ENCODE data around the gene SORBS2.
"Not testable (repeated sequence)": the region's sequence is repeated elsewhere in the genome, so short reads cannot be mapped to it uniquely, and the experiment has no call there.

SORBS2 gene

GRCh38 chr4:185710487-185710995 lies 101.5 kb downstream of the SORBS2 start:
- DNase-seq, result no peak

GRCh38 chr4:185709802-185710486 lies 102.0 kb downstream of the SORBS2 start:
- DNase-seq, result no peak

DNA sequence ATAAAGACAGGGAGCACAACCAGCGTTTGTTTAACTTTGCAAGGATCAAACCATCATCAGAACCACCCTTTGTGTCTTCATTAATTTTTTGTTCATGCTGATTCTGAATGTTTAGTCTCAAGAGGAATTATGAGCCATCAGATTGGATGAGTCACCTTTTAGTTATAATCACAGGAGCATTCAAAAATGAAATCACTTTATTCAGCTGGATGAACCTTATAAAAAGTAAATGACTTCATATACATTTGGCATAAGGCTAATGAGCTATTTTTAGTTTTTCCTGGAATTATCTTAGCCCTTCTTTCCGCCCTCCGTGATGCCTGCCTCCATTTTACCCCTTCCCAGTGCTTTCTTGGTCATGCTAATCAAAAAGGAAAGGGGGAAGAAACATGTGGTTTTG lies 103.6 kb downstream of the SORBS2 start:
- DNase-seq, result no peak

GRCh38 chr4:185707622-185708021 lies 104.4 kb downstream of the SORBS2 start:
- not testable (repeated sequence) for DNase-seq

GRCh38 chr4:185702147-185702663 lies 109.8 kb downstream of the SORBS2 start:
- DNase-seq, result no peak

DNA sequence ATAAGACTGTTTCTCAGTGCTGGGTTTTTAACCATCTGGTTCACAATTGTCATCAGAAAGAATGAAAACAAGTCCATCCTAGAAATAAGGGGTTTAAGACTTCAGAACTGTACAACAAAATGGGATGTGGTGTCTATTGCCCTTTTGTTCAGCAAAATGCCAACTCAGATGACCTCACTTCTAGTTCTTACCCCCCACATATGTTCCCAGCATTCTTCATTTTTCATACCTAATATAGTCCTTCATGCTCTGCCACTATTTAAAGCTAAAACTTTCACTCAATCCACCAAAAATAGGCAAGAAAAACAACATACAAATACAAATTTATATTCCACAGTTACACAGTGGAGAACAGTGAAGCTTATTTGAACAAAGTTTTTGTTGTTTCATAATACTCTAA lies 111.4 kb downstream of the SORBS2 start:
- no peak for DNase-seq

GRCh38 chr4:185700048-185700447 lies 111.9 kb downstream of the SORBS2 start:
- DNase-seq, result no peak

DNA sequence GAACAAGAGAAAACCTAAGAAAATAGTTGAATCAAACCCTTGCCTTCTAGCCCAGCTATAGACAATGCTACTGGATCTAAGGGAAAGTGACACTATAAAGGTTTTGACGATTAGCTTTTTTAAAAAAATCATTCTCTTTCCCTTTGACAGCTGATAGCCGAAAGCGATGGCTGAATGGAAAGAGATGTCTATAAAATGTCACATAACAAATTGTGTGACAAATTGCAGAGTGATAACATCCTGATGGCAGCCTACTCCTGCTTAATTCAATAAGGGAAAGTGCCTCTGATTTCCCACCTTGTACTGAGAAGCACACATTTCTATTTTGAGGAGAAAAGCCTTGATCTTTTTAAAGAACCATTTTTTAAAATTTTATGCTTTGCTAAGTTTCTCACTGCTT lies 114.5 kb downstream of the SORBS2 start:
- DNase-seq, result no peak

GRCh38 chr4:185695743-185696142 lies 116.3 kb downstream of the SORBS2 start:
- DNase-seq, result no peak

GRCh38 chr4:185693548-185694215 lies 118.3 kb downstream of the SORBS2 start:
- DNase-seq, result no peak

DNA sequence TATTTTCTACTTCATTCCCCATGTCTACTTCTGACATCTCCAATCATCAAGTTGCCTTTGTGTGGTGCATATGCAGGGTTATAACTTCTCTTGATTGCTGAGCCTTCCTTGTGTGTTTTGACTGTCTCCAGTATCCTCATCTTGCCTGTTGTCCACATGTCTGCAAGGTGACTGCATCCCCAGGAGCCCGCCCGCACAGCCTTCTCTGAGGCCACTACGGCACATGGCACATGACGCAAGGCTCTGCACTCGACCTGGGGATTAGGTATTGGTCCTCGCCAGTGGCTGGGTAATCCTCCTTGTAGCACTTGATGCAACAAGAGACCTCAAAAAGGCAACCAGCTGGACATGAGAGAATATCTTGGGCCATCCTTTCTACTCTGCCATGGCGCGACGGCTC lies 122.6 kb downstream of the SORBS2 start:
- DNase-seq, result no peak

- DNase-seq, result no peak
Observed at GRCh38 chr4:185685804-185686203, 126.2 kb downstream of the SORBS2 start.

DNA sequence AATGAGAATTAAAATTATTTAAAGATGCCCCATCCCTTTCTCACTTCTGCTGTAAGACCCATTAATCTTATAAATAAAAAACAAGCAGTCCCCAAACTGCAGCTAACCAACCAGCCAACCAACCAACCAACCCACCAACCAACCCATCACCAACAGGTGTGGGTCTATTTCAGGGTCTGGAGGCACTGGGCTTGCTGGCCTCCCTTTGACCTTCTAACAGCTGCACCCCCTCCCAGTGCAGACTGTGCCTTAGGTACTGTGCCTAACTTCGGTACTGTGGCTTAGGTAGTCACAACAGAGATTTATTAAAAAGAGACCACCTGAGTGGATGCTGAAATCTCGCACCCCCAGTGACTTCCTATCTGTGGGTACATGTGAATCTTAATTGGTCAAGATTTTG lies 128.1 kb downstream of the SORBS2 start:
- DNase-seq, result no peak

- DNase-seq, result no peak
Observed at GRCh38 chr4:185683222-185683621, 128.8 kb downstream of the SORBS2 start.

DNA sequence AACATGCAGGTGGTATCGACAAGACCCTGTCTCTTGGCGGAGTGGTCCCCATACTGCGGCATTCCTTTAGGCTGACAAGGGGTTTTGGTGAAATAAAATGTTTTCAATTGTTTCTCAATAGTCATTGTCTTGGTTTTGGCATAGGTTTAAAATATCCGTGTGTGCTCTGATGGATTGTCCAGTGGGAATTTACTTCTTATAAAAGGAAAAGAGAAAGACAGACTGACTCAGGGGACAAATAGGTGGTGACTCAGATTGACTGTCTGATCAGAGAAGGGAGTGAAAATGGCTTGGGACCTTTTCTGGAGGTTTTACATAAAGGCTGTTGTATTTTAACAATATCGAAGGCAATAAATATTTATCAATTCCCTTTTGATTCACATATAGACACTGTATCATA lies 129.8 kb downstream of the SORBS2 start:
- no peak for DNase-seq

DNA sequence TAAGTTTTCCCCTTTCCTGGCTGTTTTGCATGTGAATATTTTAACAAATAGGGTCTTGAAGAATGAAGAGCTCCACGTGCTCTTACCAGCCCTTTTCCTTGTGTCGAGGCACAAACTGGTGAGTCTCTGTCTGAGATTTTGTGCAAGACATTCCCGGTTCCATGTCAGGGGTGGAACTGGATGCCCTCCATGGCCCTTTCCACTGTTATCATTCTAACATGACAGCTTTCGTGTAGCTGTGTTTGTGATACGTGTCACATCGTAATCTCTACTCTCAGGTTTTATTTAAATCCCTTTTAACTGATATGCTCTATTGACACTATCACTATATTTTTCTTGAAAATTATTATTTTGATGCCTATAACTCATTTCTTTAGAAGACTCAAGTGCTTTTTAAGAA lies 130.4 kb downstream of the SORBS2 start:
- no peak for DNase-seq

DNA sequence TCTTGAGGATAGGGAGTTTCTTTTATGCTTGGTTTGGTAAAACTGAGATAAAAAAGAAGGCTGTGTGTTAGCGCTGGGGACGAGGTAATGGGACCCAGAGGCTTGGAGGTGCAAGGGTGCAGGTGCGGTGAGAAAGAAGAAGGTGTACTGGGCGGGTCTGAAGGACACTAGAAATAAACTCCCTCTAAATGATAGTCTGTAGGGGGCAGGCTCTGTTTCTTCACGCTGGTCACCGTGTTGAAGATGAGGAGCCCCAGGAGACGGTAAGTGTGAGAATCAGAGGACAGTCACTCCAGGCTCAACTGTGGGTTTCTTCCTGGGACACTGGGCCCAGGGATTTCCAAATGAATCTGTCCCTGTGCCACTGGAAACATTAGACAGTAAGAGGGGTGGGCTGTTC lies 131.4 kb downstream of the SORBS2 start:
- no peak for DNase-seq

- DNase-seq, result no peak
Observed at GRCh38 chr4:185679523-185679922, 132.5 kb downstream of the SORBS2 start.

DNA sequence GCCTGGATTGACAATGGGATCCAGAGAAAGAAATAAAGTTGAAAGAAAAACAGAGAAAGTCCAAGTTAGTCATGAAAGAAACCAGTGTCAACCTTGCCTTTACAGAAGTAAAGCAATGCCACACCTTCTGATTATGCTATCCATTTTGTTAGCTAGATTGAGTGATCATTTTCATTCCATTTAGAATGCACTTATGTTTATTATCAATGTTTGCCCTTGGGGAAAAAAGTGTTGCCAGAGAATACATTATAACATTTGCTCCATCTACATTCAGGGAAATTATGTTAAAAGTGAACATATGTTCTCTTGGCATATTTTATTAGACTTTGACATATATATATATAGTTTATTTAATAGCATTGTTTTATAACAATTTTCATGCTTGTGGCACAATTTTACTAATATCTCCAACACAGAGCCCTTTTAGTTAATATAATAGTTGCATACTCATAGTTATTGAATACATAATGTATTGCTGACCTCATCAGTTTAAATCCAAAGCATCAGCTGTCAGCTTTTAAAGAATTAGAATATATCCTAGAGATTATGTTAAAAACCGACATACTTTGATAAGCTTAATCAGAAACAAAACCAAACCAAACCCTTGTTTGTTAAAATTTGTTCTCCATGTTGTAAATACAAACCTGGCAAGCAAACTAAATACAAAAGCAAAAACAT lies 134.2 kb downstream of the SORBS2 start:
- DNase-seq, result no peak

GRCh38 chr4:185672618-185673017 lies 139.4 kb downstream of the SORBS2 start:
- DNase-seq, result no peak

- DNase-seq, result no peak
Observed at GRCh38 chr4:185672151-185672550, 139.8 kb downstream of the SORBS2 start.

GRCh38 chr4:185671496-185671895 lies 140.5 kb downstream of the SORBS2 start:
- no peak for DNase-seq

DNA sequence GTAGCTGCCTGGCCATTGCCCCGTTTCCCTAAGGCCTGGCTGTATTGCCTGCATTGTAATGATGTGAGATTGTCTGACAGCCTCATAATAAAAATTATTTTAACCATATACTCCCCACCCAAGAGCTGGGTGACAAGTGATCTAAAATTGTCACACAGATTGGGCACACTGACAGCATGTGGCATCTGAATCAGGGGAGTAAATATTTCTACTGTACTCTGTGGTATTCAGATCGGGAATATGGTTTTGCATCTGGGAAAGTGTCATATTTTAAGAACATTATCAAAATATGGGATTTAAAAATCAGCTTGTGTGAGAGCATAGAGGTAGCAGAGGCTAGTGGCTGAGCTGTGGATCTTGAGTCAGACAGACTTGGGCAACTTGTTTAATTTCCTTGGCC lies 140.9 kb downstream of the SORBS2 start:
- no peak for DNase-seq

- no peak for DNase-seq
Observed at GRCh38 chr4:185669288-185669687, 142.7 kb downstream of the SORBS2 start.

Data from DMS 273 treated with DMSO at 0.1 percent for 48 hours (cell line).